ENCODE data around the gene FAM120A. TPM values are rescaled to one million over a fixed set of nuclear protein-coding genes. Genes with fewer than 3 reads are reported as not detected.

FAM120A gene
- total RNA-seq, 2 donors from 2014 or later = 86.3 to 90.6 TPM

GRCh38 chr9:93613791-93614190 lies 162.3 kb downstream of the FAM120A start:
- no peaks in the 10 kb centered on the region for H3K4me1 ChIP-seq (replicated peaks)

DNA sequence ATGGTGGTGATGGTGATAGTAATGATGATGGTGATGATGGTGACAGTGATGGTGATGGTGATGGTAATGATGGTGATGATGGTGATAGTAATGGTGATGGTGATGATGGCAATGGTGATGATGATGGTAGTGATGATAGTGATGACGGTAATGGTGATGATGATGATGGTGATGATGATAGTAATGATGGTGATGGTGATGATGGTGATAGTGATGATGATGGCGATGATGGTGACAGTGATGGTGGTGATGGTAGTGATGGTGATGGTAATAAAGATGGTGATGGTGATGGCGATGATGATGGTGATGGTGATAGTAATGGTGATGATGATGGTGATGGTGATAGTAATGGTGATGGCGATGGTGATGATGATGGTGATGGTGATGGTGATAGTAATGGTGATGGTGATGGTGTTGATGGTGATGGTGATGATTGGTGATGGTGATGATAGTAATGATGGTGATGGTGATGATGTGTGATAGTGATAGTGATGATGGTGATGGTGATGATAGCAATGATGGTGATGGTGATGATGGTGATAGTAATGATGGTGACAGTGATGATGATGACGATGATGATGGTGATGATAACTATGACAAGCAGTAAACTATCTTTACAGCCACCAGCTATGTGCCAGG lies 163.5 kb downstream of the FAM120A start:
- H3K27ac ChIP-seq = no peak overlapping the region
- no peak for DNase-seq (ENCODE audit: low spot score)
- H3K4me1 ChIP-seq (replicated peaks) = peaks cover 4% of the 10 kb centered on the region
- no peaks in the 10 kb centered on the region for H3K9me3 ChIP-seq
- TF ChIP-seq POLR2A (IDR thresholded peaks at IDR 0.05) = no peak
- TF ChIP-seq CTCF (IDR thresholded peaks at IDR 0.05) = no peak
- TF ChIP-seq POLR2AphosphoS5 (IDR thresholded peaks at IDR 0.05) = no peak
- H3K36me3 ChIP-seq = no peaks in the 10 kb centered on the region
- 88% methylated on average over 5 of the region's 5 CpGs for WGBS
- H3K27me3 ChIP-seq (replicated peaks; ENCODE audit: insufficient read depth) = no peaks in the 10 kb centered on the region
- H3K4me3 ChIP-seq = no peak overlapping the region
- intact Hi-C loops (cut with DNase I) = no loop called here

More at GRCh38 chr9:93613791-93614190, 162.3 kb downstream of the FAM120A start:
- no peaks in the 10 kb centered on the region for H3K36me3 ChIP-seq
- WGBS = 68% methylated on average over 3 of the region's 3 CpGs
- DNase-seq (ENCODE audit: low spot score) = no peak
- no peaks in the 10 kb centered on the region for H3K27me3 ChIP-seq (replicated peaks; ENCODE audit: insufficient read depth)
- intact Hi-C loops (cut with DNase I) = no loop called here
- H3K27ac ChIP-seq = no peak overlapping the region
- TF ChIP-seq POLR2A (IDR thresholded peaks at IDR 0.05) = no peak
- no peak for TF ChIP-seq CTCF (IDR thresholded peaks at IDR 0.05)
- TF ChIP-seq POLR2AphosphoS5 (IDR thresholded peaks at IDR 0.05) = no peak
- H3K9me3 ChIP-seq = no peaks in the 10 kb centered on the region
- no peak overlapping the region for H3K4me3 ChIP-seq

Small RNA genes lying within 50 kb of the gene (microRNA-seq; reads per million reads assigned to microRNA genes)
- not detected for gene MIR548AU

Small RNA genes lying within 50 kb of the gene (small RNA-seq; reads per million reads assigned to genes)
- 0 reads per million in 2 donors for gene RF00019

Other genes with a start within 250 kb of the FAM120A start
- gene FAM120AOS, start 1.9 kb downstream of the FAM120A start, total RNA-seq = 10 to 100 TPM; 60.7 to 83.8 TPM
- gene PHF2, start 124.9 kb downstream of the FAM120A start, total RNA-seq = 10 to 100 TPM; 32.4 to 32.9 TPM

Data from prostate gland (tissue), 2 donors.